Measurements from ENCODE around the gene DTNA.
"Not testable (repeated sequence)": the region's sequence is repeated elsewhere in the genome, so short reads cannot be mapped to it uniquely, and the experiment has no call there.

DTNA gene

DNA sequence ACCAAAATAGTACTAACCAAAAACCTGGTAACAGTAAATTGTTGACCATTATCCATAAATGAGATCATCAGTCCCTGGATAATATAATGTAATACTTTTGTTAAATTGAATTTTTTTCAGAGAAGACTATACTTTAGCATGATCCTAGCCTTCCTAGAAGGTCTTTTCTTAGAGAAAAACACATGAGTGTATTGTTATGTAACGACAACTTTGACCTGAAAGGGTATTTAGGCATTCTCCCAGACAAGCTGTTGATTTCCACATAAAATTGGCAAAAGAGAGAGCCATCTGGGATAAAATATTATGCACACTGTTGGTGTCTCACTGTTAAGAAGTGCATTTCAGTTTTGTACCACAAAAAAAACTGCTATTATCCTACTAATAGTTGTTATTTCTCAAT lies 211.1 kb downstream of the DTNA start:
- TF ChIP-seq, protein P1, sequence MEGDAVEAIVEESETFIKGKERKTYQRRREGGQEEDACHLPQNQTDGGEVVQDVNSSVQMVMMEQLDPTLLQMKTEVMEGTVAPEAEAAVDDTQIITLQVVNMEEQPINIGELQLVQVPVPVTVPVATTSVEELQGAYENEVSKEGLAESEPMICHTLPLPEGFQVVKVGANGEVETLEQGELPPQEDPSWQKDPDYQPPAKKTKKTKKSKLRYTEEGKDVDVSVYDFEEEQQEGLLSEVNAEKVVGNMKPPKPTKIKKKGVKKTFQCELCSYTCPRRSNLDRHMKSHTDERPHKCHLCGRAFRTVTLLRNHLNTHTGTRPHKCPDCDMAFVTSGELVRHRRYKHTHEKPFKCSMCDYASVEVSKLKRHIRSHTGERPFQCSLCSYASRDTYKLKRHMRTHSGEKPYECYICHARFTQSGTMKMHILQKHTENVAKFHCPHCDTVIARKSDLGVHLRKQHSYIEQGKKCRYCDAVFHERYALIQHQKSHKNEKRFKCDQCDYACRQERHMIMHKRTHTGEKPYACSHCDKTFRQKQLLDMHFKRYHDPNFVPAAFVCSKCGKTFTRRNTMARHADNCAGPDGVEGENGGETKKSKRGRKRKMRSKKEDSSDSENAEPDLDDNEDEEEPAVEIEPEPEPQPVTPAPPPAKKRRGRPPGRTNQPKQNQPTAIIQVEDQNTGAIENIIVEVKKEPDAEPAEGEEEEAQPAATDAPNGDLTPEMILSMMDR (conservative IDR thresholded peaks at IDR 0.05; ENCODE audit: low read depth, low read length): no peak
- H3K4me3 ChIP-seq (ENCODE audit: low read length): no peak overlapping the region
- DNase-seq (ENCODE audit: low read depth): no peak

DNA sequence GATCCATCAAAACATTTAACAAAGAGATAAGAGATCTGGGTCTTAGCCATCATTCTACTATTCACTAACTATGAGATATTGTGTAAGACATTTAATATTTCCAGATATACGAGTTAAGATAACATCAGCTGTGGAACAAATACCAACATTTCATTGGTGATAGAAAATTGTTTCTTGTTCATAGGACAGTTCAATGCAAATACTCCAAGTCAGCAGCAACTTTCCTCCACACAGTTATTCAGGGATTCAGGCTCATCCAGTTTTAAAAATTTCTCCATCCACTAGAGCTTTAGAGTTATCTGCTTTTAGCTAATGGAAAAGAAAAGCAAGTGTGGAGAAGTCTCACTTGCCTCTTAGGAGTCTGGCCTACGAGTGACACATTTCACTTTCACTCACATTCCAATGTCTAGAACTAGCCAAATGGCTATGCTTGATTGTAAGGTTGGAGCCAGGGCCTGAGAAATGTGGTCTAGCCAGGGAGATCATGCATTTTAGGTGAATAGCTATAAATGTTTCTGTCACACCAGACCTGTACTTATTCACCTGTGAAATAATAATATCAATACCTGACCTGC lies 211.8 kb downstream of the DTNA start:
- TF ChIP-seq, protein P1 (conservative IDR thresholded peaks at IDR 0.05; ENCODE audit: low read depth, low read length): no peak
- DNase-seq (ENCODE audit: low read depth): no peak

DNA sequence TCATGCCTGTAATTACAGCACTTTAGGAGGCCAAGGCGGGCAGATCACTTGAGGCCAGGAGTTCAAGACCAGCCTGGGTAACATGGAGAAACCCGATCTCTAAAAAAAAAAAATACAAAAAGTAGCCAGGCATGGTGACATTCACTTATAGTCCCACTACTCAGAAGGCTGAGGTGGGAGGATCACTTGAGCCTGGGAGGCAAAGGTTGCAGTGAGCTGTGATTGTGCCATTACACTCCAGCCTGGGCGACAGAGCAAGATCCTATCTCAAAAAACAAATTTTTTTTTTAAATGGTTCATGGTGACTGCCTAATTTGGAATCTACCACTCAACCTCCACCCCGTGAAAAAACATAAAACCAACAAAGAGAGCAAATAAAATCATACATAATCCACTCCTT lies 212.5 kb downstream of the DTNA start:
- DNase-seq (ENCODE audit: low read depth); H3K4me3 ChIP-seq (ENCODE audit: low read length): not testable (repeated sequence)

More for the DNA sequence above, 211.8 kb downstream of the DTNA start:
- H3K4me3 ChIP-seq (ENCODE audit: low read length): no peak overlapping the region

DNA sequence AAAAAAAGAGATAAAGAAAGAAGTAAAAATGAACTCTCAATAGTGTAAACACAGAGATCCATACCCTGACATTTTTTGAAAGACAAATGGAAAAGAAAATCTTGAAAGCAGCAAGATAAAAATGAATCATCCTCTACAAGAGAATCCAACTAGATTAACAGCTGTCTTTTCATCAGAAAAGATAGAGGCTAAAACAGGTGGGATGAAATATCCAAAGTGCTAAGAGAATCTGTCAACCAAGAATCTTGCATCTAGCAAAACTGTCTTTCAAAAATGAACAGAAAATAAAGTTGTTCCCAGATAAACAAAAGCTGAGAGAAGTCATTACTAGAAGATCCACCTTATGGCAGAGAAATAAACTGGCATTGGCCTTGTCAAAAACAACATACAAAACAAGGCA lies 213.8 kb downstream of the DTNA start:
- TF ChIP-seq, protein P1 (conservative IDR thresholded peaks at IDR 0.05; ENCODE audit: low read depth, low read length): no peak
- H3K4me3 ChIP-seq (ENCODE audit: low read length): no peak overlapping the region
- DNase-seq (ENCODE audit: low read depth): no peak

DNA sequence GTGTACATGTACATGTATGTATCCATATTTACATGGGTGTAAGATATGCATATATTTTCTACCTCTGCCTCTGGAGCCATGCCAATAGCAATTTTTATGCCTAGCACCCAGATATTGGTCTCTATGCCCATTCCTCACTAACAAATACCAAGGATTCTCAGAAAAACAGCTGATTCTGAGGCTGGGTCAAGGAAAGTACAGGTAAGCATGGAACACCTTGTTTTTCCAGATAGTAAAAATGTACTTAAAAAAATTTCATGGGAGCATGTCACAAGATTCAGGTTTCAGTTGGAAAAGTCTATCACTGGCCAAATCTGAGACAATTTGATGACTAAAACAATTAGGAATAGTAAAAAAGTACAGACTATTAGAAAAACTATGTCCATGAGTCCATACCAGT lies 216.6 kb downstream of the DTNA start:
- DNase-seq (ENCODE audit: low read depth): no peak
- TF ChIP-seq, protein P1 (conservative IDR thresholded peaks at IDR 0.05; ENCODE audit: low read depth, low read length): no peak
- H3K4me3 ChIP-seq (ENCODE audit: low read length): no peak overlapping the region

DNA sequence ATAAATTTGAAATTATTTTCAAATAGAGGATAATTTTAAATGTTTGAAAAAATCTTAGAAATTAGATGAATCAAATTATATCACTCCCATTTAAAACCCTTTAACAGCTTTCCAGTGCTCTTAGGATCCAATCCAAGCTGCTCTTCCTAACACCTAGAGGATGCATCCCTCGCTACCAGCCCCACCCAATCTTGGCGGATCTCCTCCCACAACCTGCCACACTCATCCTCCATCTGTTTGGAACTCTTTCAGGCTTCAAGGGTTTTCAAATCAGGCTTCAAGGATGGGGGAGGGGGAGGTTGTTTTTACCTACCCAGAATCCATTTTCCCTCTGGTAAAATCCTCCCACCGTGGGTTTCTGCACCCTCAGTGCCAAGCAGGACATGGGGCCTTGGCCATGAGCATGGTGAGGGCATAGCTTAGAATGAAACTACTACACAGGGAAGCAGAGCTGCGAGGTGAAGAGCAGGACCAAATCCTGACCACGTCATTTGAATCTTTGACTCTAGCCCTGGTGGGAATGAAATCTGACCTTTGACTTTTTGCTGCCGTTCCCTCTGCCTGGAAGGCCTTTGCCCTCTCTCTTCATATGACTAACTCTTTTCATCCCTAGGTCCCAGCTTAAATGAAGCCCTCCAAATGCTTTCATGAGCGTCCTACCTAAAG lies 218.1 kb downstream of the DTNA start:
- DNase-seq (ENCODE audit: low read depth): no peak
- no peak overlapping the region for H3K4me3 ChIP-seq (ENCODE audit: low read length)
- TF ChIP-seq, protein P1 (conservative IDR thresholded peaks at IDR 0.05; ENCODE audit: low read depth, low read length): no peak

DNA sequence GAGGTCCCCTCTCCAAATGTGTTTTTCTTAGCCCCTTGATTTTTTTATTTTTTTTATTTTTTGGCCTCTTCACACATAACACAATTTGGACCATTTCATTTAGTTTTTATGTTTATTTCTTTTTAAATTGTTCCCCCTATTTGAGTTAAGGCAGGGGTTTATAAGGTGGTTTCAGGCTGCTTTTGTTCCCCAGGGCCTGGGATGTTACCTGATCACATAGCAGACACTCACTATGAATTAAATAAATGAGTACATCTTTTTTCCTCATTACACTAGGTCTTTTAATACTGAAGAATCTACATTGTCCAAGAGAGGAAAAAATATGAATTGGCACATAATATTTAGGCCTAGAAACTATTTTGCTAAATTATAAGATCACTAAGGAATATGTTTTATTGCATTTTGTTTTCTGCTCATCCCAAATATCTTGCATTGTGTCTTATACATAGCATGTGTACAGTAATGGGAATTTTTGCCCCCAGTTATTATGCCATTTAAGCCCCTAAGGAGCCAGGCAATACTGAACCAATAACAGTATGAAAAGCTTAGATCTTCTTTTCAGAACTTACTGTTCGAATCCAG lies 218.7 kb downstream of the DTNA start:
- TF ChIP-seq, protein P1 (conservative IDR thresholded peaks at IDR 0.05; ENCODE audit: low read depth, low read length): no peak
- H3K4me3 ChIP-seq (ENCODE audit: low read length): no peak overlapping the region
- no peak for DNase-seq (ENCODE audit: low read depth)

Measured in retinal pigment epithelial cell (primary cell).